Type B pancreatic cell (in vitro differentiated cells): Measurements from ENCODE around the gene MRPS31. TPM values are rescaled to one million over a fixed set of nuclear protein-coding genes. Genes with fewer than 3 reads are reported as not detected.
"Not testable (repeated sequence)": the region's sequence is repeated elsewhere in the genome, so short reads cannot be mapped to it uniquely, and the experiment has no call there.

Experiments
- DNase-seq: peaks from one replicate; pipeline ENCODE4 v3.0.0; 2021; ENCODE audit warnings: mixed read lengths; ENCODE audit not compliant: unreplicated experiment; ENCODE audit errors: extremely low spot score
- H3K27ac Mint-ChIP-seq: 2 replicates; pipeline ENCODE4 v1.8.0; 2021; ENCODE audit warnings: mild to moderate bottlenecking, mixed read lengths
- H3K27me3 Mint-ChIP-seq: 2 replicates; pipeline ENCODE4 v1.8.0; 2021; ENCODE audit warnings: mixed read lengths
- H3K36me3 Mint-ChIP-seq: 2 replicates; pipeline ENCODE4 v1.8.0; 2021; ENCODE audit warnings: mixed read lengths
- H3K4me1 Mint-ChIP-seq: one replicate; pipeline ENCODE4 v1.8.0; 2021; ENCODE audit warnings: mixed read lengths; ENCODE audit not compliant: unreplicated experiment
- H3K4me3 Mint-ChIP-seq: 2 replicates; pipeline ENCODE4 v1.8.0; 2021; ENCODE audit warnings: mild to moderate bottlenecking, mixed read lengths
- H3K9me3 Mint-ChIP-seq: 2 replicates; pipeline ENCODE4 v1.8.0; 2021; ENCODE audit warnings: mixed read lengths
- CTCF ChIP-seq: fragments of 200-600 bp; sonication (generic); conservative IDR thresholded peaks from 2 replicates; pipeline ENCODE4 v1.5.0; 2021; ENCODE audit warnings: antibody characterized with exemption, mild to moderate bottlenecking
- total RNA-seq: library from RNA; stranded (reverse); gene quantifications from 2 replicates; pipeline ENCODE4 v1.2.1, GENCODE V29; 2021; ENCODE audit warnings: low replicate concordance

The MRPS31 gene
- total RNA-seq, 1 donor from 2014 or later = 33.6 TPM

- H3K27ac Mint-ChIP-seq = no peak overlapping the region
Observed at GRCh38 chr13:40794414-40795368, 23.7 kb upstream of the MRPS31 start.

GRCh38 chr13:40793339-40793738 is 22.3 kb upstream of the MRPS31 start:
- Mint-ChIP-seq H3K4me3 (no peak overlapping the region), H3K4me1 (peaks cover 3% of the 10 kb centered on the region), H3K36me3 (peaks cover 8% of the 10 kb centered on the region), H3K9me3 (no peaks in the 10 kb centered on the region), H3K27ac (no peak overlapping the region), H3K27me3 (no peaks in the 10 kb centered on the region)
- DNase-seq = no peak
- no peak for TF ChIP-seq CTCF

More at GRCh38 chr13:40794414-40795368, 23.7 kb upstream of the MRPS31 start:
- Mint-ChIP-seq H3K4me3 (no peak overlapping the region), H3K9me3 (no peaks in the 10 kb centered on the region), H3K4me1 (peaks cover 3% of the 10 kb centered on the region), H3K27me3 (no peaks in the 10 kb centered on the region), H3K36me3 (peaks cover 13% of the 10 kb centered on the region)
- TF ChIP-seq CTCF = no peak
- DNase-seq = no peak

GRCh38 chr13:40792284-40793051 is 21.5 kb upstream of the MRPS31 start:
- Mint-ChIP-seq H3K27me3 (no peaks in the 10 kb centered on the region), H3K36me3 (peaks cover 8% of the 10 kb centered on the region), H3K4me1 (peaks cover 7% of the 10 kb centered on the region), H3K27ac (no peak overlapping the region), H3K9me3 (no peaks in the 10 kb centered on the region), H3K4me3 (no peak overlapping the region)
- TF ChIP-seq CTCF = no peak
- DNase-seq = no peak

GRCh38 chr13:40790154-40790616 is 19.2 kb upstream of the MRPS31 start:
- H3K27ac Mint-ChIP-seq = peak overlapping the region; percentile 84
- H3K4me1 Mint-ChIP-seq = peaks cover 19% of the 10 kb centered on the region
- peak overlapping the region; percentile 90 for H3K4me3 Mint-ChIP-seq
- H3K9me3 Mint-ChIP-seq = no peaks in the 10 kb centered on the region
- no peak for TF ChIP-seq CTCF
- DNase-seq = no peak
- peaks cover 3% of the 10 kb centered on the region for H3K36me3 Mint-ChIP-seq
- no peaks in the 10 kb centered on the region for H3K27me3 Mint-ChIP-seq

GRCh38 chr13:40789275-40790153 is 18.5 kb upstream of the MRPS31 start, which contains the start of gene SLC25A15:
Gene SLC25A15, plus strand, starts transcription at chr13:40789611. Its CDS starts 3,616 bp downstream, at chr13:40793227.
- Mint-ChIP-seq H3K4me1 (peaks cover 19% of the 10 kb centered on the region), H3K27ac (peak within 1 kb of the TSS; percentile 84), H3K9me3 (no peaks in the 10 kb centered on the region), H3K4me3 (peak within 1 kb of the TSS; percentile 90), H3K27me3 (no peaks in the 10 kb centered on the region), H3K36me3 (peaks cover 3% of the 10 kb centered on the region)
- peak; percentile 87 for DNase-seq
- peak; percentile 59 for TF ChIP-seq CTCF

GRCh38 chr13:40788540-40789274 is 17.7 kb upstream of the MRPS31 start:
- not testable (repeated sequence) for H3K36me3 Mint-ChIP-seq, DNase-seq, H3K9me3 Mint-ChIP-seq, H3K27me3 Mint-ChIP-seq
- H3K4me3 Mint-ChIP-seq = peak overlapping the region; percentile 83
- peaks cover 19% of the 10 kb centered on the region for H3K4me1 Mint-ChIP-seq
- peak overlapping the region; percentile 69 for H3K27ac Mint-ChIP-seq
